Nucleus accumbens (tissue), 56 donors: ENCODE measurements around the gene NPW.

Experiments
- DNase-seq, 56 donors: peaks; one replicate each; lab custom pipeline; 2025; lab: John Stamatoyannopoulos, UW

Gene NPW

DNA sequence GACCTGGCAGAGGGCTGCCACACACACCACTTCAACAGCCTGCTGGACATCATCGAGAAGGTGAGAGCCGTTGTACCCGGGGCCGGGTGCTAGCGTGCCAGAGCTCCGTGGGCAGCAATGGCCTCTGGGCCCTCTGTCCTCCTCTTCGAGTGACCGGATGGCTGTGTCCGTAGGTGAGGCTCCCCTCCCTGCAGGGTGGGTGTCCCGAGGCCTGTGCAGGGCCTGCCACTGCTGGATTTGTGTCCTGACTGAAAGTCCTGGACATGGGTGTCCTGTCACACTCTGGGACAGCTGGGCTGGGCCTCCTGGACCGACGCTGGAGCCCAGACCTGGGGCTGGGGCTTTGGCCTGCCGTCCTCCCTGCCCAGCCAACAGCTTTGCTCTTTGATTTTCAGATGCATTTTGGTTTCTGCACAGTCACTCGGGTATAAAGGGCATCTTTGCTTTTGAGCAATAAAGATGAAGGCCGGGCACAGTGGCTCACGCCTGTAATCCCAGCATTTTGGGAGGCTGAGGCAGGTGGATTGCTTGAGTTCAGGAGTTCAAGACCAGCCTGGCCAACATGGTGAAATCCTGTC lies 44.9 kb downstream of the NPW start:
- no peak for DNase-seq

DNA sequence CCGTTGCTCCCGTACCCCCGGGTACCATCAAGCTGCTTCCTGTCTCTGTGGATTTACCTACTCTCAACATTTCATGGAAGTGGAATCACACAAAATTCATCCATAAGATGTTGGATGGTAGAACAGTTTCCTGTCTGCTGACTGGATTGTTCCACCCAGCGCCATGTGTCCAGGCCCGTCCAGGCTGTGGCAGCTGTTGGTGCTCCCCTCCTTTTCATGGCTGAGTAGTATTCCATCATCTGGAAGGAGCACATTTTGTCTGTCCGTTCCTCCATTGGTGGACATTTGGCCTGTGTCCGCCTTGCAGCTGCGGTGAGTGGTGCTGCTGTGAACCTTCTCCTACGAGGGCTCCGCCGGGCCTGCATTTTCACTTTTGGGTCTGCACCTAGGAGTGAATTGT lies 46.6 kb downstream of the NPW start:
- no peak for DNase-seq
